Large intestine (tissue), 3 donors: Measurements from ENCODE around the gene ASIP. TPM values are rescaled to one million over a fixed set of nuclear protein-coding genes. Genes with fewer than 3 reads are reported as not detected.
"Not testable (repeated sequence)": the region's sequence is repeated elsewhere in the genome, so short reads cannot be mapped to it uniquely, and the experiment has no call there.

Source experiments
- DNase-seq, 2 donors: peaks; one replicate each; pipeline versions ENCODE4 v3.0.0 to v3.0.0-alpha.2; 2013
- H3K27ac ChIP-seq: one replicate; pipeline ENCODE4 v1.5.1; 2013; ENCODE audit warnings: low read length
- H3K27me3 ChIP-seq: 2 replicates; pipeline ENCODE4 v1.6.1; 2013; ENCODE audit warnings: low read length; ENCODE audit not compliant: control insufficient read depth, insufficient read depth
- H3K36me3 ChIP-seq: 2 replicates; pipeline ENCODE4 v1.6.1; 2013; ENCODE audit warnings: low read length; ENCODE audit not compliant: control insufficient read depth, insufficient read depth
- H3K4me1 ChIP-seq: one replicate; pipeline ENCODE4 v1.6.1; 2013; ENCODE audit warnings: low read length; ENCODE audit not compliant: control insufficient read depth, insufficient read depth
- H3K4me3 ChIP-seq: one replicate; pipeline ENCODE4 v1.5.1; 2013; ENCODE audit warnings: low read length
- H3K9me3 ChIP-seq: one replicate; pipeline ENCODE4 v1.6.1; 2013; ENCODE audit warnings: mild to moderate bottlenecking, low read depth, low read length, moderate library complexity; ENCODE audit not compliant: control insufficient read depth
- WGBS: methylation state at CpG from one replicate; pipeline ENCODE4 v1.1.5; 2013; ENCODE audit warnings: low lambda C conversion rate; ENCODE audit not compliant: insufficient coverage; 5-methylcytosine and 5-hydroxymethylcytosine counted together
- polyA plus RNA-seq: library from polyadenylated mRNA; unstranded; fragments of 120-200 nt; gene quantifications from one replicate; pipeline ENCODE4 v1.2.1, GENCODE V29; 2013

The ASIP gene
- polyA plus RNA-seq, 1 donor, result 0.27 TPM

- 100% methylated on average over 1 of the region's 4 CpGs for WGBS
These were observed 792 bp downstream of the ASIP start for GRCh38 chr20:34242015-34242414.

DNA sequence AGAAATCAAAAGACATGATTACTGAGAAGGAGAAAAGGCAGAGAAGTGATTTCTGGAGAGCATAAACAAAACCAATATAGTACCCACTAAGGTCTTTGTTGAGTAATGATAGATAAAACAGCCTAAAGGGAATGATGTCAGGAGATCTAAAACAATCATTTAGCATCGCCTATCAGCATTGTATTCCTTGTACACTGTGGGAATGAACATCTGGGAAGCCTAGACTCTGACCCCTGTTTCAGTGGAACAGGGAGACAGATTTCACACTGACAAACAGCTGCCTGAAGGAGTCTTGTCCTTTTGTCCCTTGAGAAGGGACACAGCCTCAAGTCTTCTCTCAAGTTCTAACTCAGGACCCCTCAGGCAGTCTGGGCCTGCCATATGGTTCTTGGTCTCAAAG lies 1.7 kb downstream of the ASIP start:
- Histone ChIP-seq H3K27ac (no peak overlapping the region), H3K4me3 (no peak overlapping the region), H3K9me3 (peaks cover 6% of the 10 kb centered on the region), H3K27me3 (no peaks in the 10 kb centered on the region), H3K36me3 (no peaks in the 10 kb centered on the region), H3K4me1 (no peaks in the 10 kb centered on the region)
- WGBS, result no CpG with 5 or more reads among the region's 1 CpG
- DNase-seq, result no peak

More at GRCh38 chr20:34242015-34242414, 792 bp downstream of the ASIP start:
- H3K4me1 ChIP-seq, DNase-seq, H3K4me3 ChIP-seq, H3K36me3 ChIP-seq, H3K27ac ChIP-seq, H3K9me3 ChIP-seq, H3K27me3 ChIP-seq: not testable (repeated sequence)

DNA sequence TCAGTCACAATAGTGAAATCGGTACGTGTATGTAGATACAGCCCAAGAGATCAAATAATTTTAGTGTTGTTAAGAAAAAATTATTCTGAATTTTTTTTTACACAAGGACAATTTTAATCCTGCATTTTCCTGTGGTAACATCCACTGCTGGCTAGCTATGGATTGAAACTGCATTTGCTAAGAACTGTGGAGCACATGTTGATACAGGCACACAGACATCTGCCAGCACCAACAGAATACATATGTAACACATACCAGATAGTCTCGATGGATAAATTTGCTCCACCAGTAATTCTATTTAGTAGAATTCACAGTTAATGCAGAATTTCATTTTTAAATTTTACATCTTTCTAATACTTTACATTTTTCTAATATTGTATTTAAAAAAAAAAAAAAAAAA lies 2.2 kb downstream of the ASIP start:
- H3K36me3 ChIP-seq, result no peaks in the 10 kb centered on the region
- H3K9me3 ChIP-seq, result peaks cover under 1% of the 10 kb centered on the region
- H3K4me3 ChIP-seq, result no peak overlapping the region
- WGBS, result 100% methylated on average over 2 of the region's 3 CpGs
- H3K27me3 ChIP-seq, result no peaks in the 10 kb centered on the region
- H3K4me1 ChIP-seq, result no peaks in the 10 kb centered on the region
- DNase-seq, result no peak
- H3K27ac ChIP-seq, result no peak overlapping the region

GRCh38 chr20:34246126-34246626 lies 5.0 kb downstream of the ASIP start:
- Histone ChIP-seq H3K9me3 (no peaks in the 10 kb centered on the region), H3K27me3 (no peaks in the 10 kb centered on the region), H3K4me1 (no peaks in the 10 kb centered on the region), H3K27ac (no peak overlapping the region), H3K36me3 (no peaks in the 10 kb centered on the region), H3K4me3 (no peak overlapping the region)
- DNase-seq, result no peak
- 100% methylated on average over 1 of the region's 2 CpGs for WGBS

- Histone ChIP-seq H3K27ac (no peak overlapping the region), H3K9me3 (no peaks in the 10 kb centered on the region), H3K36me3 (no peaks in the 10 kb centered on the region), H3K4me3 (no peak overlapping the region), H3K4me1 (no peaks in the 10 kb centered on the region), H3K27me3 (no peaks in the 10 kb centered on the region)
- DNase-seq, result no peak
- WGBS, result no CpG with 5 or more reads among the region's 6 CpGs
These were observed 8.1 kb downstream of the ASIP start for GRCh38 chr20:34249291-34249690.

GRCh38 chr20:34250005-34250404 lies 8.8 kb downstream of the ASIP start:
- Histone ChIP-seq H3K4me1 (peaks cover 3% of the 10 kb centered on the region), H3K27ac (no peak overlapping the region), H3K4me3 (no peak overlapping the region), H3K9me3 (no peaks in the 10 kb centered on the region), H3K36me3 (no peaks in the 10 kb centered on the region), H3K27me3 (no peaks in the 10 kb centered on the region)
- DNase-seq, result no peak

- no peak for DNase-seq
- Histone ChIP-seq H3K9me3 (no peaks in the 10 kb centered on the region), H3K4me3 (no peak overlapping the region), H3K27me3 (no peaks in the 10 kb centered on the region), H3K4me1 (peaks cover 6% of the 10 kb centered on the region), H3K36me3 (no peaks in the 10 kb centered on the region), H3K27ac (no peak overlapping the region)
- no CpG with 5 or more reads among the region's 2 CpGs for WGBS
These were observed 10.4 kb downstream of the ASIP start for GRCh38 chr20:34251619-34252018.

GRCh38 chr20:34252431-34253086 lies 11.3 kb downstream of the ASIP start:
- H3K9me3 ChIP-seq, H3K4me1 ChIP-seq, H3K27me3 ChIP-seq, DNase-seq, H3K36me3 ChIP-seq, H3K4me3 ChIP-seq, H3K27ac ChIP-seq: not testable (repeated sequence)
- no CpG with 5 or more reads among the region's 7 CpGs for WGBS

DNA sequence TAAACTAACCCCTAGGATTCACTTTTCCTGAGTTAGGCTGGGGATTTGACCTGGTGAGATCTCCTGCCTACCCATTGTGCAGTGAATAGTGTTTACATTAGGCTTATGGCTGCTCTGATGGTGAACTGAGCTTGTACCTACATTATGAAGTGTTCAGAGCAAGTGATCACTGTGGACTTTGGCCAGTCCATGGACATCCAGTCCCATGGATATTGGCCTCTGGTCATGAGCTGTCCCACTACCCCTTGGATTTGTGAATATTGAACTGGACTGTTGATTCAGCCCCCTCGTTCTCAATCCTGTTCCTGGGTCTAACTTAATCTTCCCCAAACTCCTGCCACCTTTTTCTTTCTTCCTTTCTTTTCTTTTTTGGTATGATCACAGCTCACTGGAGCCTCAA lies 13.8 kb downstream of the ASIP start:
- Histone ChIP-seq H3K36me3 (no peaks in the 10 kb centered on the region), H3K27me3 (no peaks in the 10 kb centered on the region), H3K4me1 (peaks cover 6% of the 10 kb centered on the region), H3K9me3 (no peaks in the 10 kb centered on the region), H3K4me3 (no peak overlapping the region), H3K27ac (no peak overlapping the region)
- no CpG with 5 or more reads among the region's 1 CpG for WGBS
- peak; percentile 19 to 49 for DNase-seq

GRCh38 chr20:34256629-34257124 lies 15.5 kb downstream of the ASIP start:
- WGBS, result 88% methylated on average over 2 of the region's 5 CpGs
- DNase-seq, result no peak
- peaks cover 6% of the 10 kb centered on the region for H3K4me1 ChIP-seq

More at GRCh38 chr20:34256629-34257124, 15.5 kb downstream of the ASIP start:
- Histone ChIP-seq H3K27me3 (no peaks in the 10 kb centered on the region), H3K4me3 (no peak overlapping the region), H3K27ac (no peak overlapping the region), H3K9me3 (no peaks in the 10 kb centered on the region), H3K36me3 (no peaks in the 10 kb centered on the region)
